K562 (cell line): Measurements from ENCODE around the gene ESR2. TPM values are rescaled to one million over a fixed set of nuclear protein-coding genes. Genes with fewer than 3 reads are reported as not detected.
A peak's percentile ranks its signal among the peaks of the same experiment; 100 is the strongest.

Experiments used
- ARID3A ChIP-seq: IDR thresholded peaks from 2 replicates; pipeline ENCODE4 v1.6.1; 2012; ENCODE audit warnings: low read depth, low read length, improper control_type of control experiment, borderline replicate concordance
- CAMTA2 ChIP-seq: fragments of 250-450 bp; sonication (Bioruptor Pico); conservative IDR thresholded peaks from 2 replicates; pipeline ENCODE4 v1.5.1; 2022
- CBFA2T2 ChIP-seq: fragments of 450-650 bp; conservative IDR thresholded peaks from 2 replicates; pipeline ENCODE4 v1.6.1; 2017; ENCODE audit warnings: mild to moderate bottlenecking
- CEBPB ChIP-seq: fragments of 450-650 bp; IDR thresholded peaks from 2 replicates; pipeline ENCODE4 v1.6.1; 2016; ENCODE audit warnings: missing genetic modification characterization, missing compliant biosample characterization
- CTCF ChIP-seq, 3 experiments: IDR thresholded peaks in 2 of 3; conservative IDR thresholded peaks in 1 of 3; 2 replicates each; pipeline ENCODE4 v1.5.1; 2011 to 2012; ENCODE audit warnings: low read length in 3 of 3, mild to moderate bottlenecking in 3 of 3, control low read depth in 2 of 3, improper control_type of control experiment in 1 of 3, inconsistent platforms in 1 of 3, low read depth in 1 of 3, mixed read lengths in 1 of 3, moderate library complexity in 1 of 3; ENCODE audit not compliant: insufficient read depth in 2 of 3
- FOXO4 ChIP-seq: fragments of 450-650 bp; formaldehyde crosslinking; IDR thresholded peaks from 2 replicates; pipeline ENCODE4 v1.4.0; 2020; ENCODE audit warnings: mild to moderate bottlenecking, moderate library complexity
- HDAC1 ChIP-seq, 2 experiments: fragments of 450-650 bp; IDR thresholded peaks; 2 replicates each; pipeline ENCODE4 v1.6.1; 2016 to 2017; ENCODE audit warnings: inconsistent platforms in 1 of 2, mild to moderate bottlenecking in 1 of 2, moderate library complexity in 1 of 2
- MAFK ChIP-seq: IDR thresholded peaks from 2 replicates; pipeline ENCODE4 v1.6.1; 2011; ENCODE audit warnings: low read length, improper control_type of control experiment
- MTA2 ChIP-seq: fragments of 450-650 bp; IDR thresholded peaks from 2 replicates; pipeline ENCODE4 v1.6.1; 2016; ENCODE audit warnings: low read depth
- NCOA2 ChIP-seq, 2 experiments: fragments of 450-650 bp; IDR thresholded peaks; 2 replicates each; pipeline ENCODE4 v1.6.1; 2018; ENCODE audit warnings: mild to moderate bottlenecking in 2 of 2, moderate library complexity in 1 of 2; ENCODE audit not compliant: partially characterized antibody in 2 of 2
- PRMT5 ChIP-seq: sonication (generic); formaldehyde crosslinking; IDR thresholded peaks from 2 replicates; pipeline ENCODE4 v1.5.0; 2020; ENCODE audit warnings: missing genetic modification reagents
- SNRNP70 ChIP-seq: fragments of 200-400 bp; formaldehyde crosslinking; optimal IDR thresholded peaks from 2 replicates; pipeline ENCODE3; 2017; ENCODE audit warnings: low read depth, low read length
- THAP12 ChIP-seq: fragments of 250-450 bp; sonication (Bioruptor Pico); IDR thresholded peaks from 2 replicates; pipeline ENCODE4 v1.9.0; 2021; ENCODE audit warnings: mild to moderate bottlenecking, inconsistent platforms
- ZBTB34 ChIP-seq: fragments of 250-450 bp; sonication (Bioruptor Pico); IDR thresholded peaks from 2 replicates; pipeline ENCODE4 v1.8.0; 2021; ENCODE audit warnings: mild to moderate bottlenecking, moderate library complexity
- ZNF134 ChIP-seq: fragments of 250-450 bp; sonication (Bioruptor Pico); conservative IDR thresholded peaks from 2 replicates; pipeline ENCODE4 v1.4.0; 2020
- ZNF212 ChIP-seq: fragments of 450-650 bp; formaldehyde crosslinking; IDR thresholded peaks from 2 replicates; pipeline ENCODE4 v1.4.0; 2020; ENCODE audit warnings: mild to moderate bottlenecking
- ZNF224 ChIP-seq: sonication (generic); formaldehyde crosslinking; IDR thresholded peaks from 2 replicates; pipeline ENCODE4 v1.8.0; 2022; ENCODE audit warnings: mild to moderate bottlenecking, missing genetic modification reagents
- ZNF311 ChIP-seq: fragments of 250-450 bp; sonication (Bioruptor Pico); IDR thresholded peaks from 2 replicates; pipeline ENCODE4 v1.4.0; 2020; ENCODE audit warnings: mild to moderate bottlenecking, moderate library complexity
- ZNF644 ChIP-seq: fragments of 200-800 bp; sonication (Bioruptor generic); IDR thresholded peaks from 2 replicates; pipeline ENCODE4 v1.6.1; 2016; ENCODE audit warnings: low read depth, missing genetic modification characterization, missing compliant biosample characterization
- polyA plus RNA-seq, 8 experiments: library from polyadenylated mRNA; depleted of rRNA in 4 of 8; stranded (reverse) in 5 of 8; unstranded in 3 of 8; fragments of >200 nt; fragmentation: Nextera tagmentation in 2 of 8; fragmentation: Illumina TruSeq in 1 of 8; extraction: Ambion mirVana in 2 of 8; extraction: Trizol in 1 of 8; gene quantifications; 2 replicates each; pipeline versions ENCODE4 v1.2.1 to v1.2.3, GENCODE V29; 2011 to 2014; ENCODE audit warnings: inconsistent platforms in 1 of 8, missing spikeins in 1 of 8
- total RNA-seq, 7 experiments: library from RNA; depleted of rRNA in 6 of 7; stranded (reverse); fragments of >200 nt in 6 of 7; fragmentation: Illumina TruSeq in 2 of 7; extraction: Trizol in 2 of 7; gene quantifications; 2 replicates each; pipeline versions ENCODE4 v1.2.1 to v1.2.3, GENCODE V29; 2011 to 2021; ENCODE audit warnings: low replicate concordance in 1 of 7

Gene ESR2
- total and polyA plus RNA-seq, 9 of the 15 experiments (the other 6 are each of a cell fraction or from before 2014, with no cell fraction given), result 0.07 to 3.8 (median 2.0) TPM

GRCh38 chr14:64279704-64280668, 14.2 kb downstream of the ESR2 start (continued):
- TF ChIP-seq THAP12 (no peak), ARID3A (0 out of 2 replicates have a peak, but pooled peaks have one; percentile 22), CAMTA2 (CRISPR knock-in tag) (no peak), FOXO4 (CRISPR knock-in tag) (no peak), ZNF134 (no peak), ZBTB34 (CRISPR knock-in tag) (no peak), ZNF311 (no peak), CTCF (IDR thresholded peaks at IDR 0.05 in 2 of 3, conservative IDR thresholded peaks at IDR 0.05 in 1 of 3; ENCODE audit: insufficient read depth in 2 of 3, low read depth in 1 of 3, low read length in 3 of 3) (no peak), ZNF212 (CRISPR knock-in tag) (no peak), MAFK (no peak; the same call in 1 of the 2 replicates), ZNF644 (tag) (no peak), PRMT5 (no peak), CEBPB (tag) (peak; percentile 48), NCOA2 (IDR thresholded peaks at IDR 0.05; ENCODE audit: partially characterized antibody in 2 of 2) (no peak), HDAC1 (IDR thresholded peaks at IDR 0.05) (no peak), SNRNP70 (no peak), CBFA2T2 (peak; percentile 73), MTA2 (peak; percentile 61), ZNF224 (no peak)
